Vagina (tissue), 2 donors: Measurements from ENCODE around the gene LAMB2. TPM values are rescaled to one million over a fixed set of nuclear protein-coding genes. Genes with fewer than 3 reads are reported as not detected.

Experiments
- DNase-seq, 2 donors: peaks; one replicate each; pipeline ENCODE4 v3.0.0-alpha.2; 2017; ENCODE audit errors: extremely low spot score in 2 of 2
- H3K27ac ChIP-seq: fragments of 200-600 bp; sonication (generic); one replicate; pipeline ENCODE4 v1.5.1; 2019
- H3K27me3 ChIP-seq: fragments of 200-600 bp; sonication (generic); one replicate; pipeline ENCODE4 v1.5.1; 2019
- H3K36me3 ChIP-seq, 2 donors: fragments of 200-600 bp; sonication (generic); one replicate each; pipeline ENCODE4 v1.5.1; 2017 to 2019
- H3K4me1 ChIP-seq: fragments of 200-600 bp; sonication (generic); one replicate; pipeline ENCODE4 v1.5.1; 2019
- H3K4me3 ChIP-seq, 2 donors: fragments of 200-600 bp; sonication (generic); 1 replicate in 1 of 2; 2 replicates in 1 of 2; pipeline ENCODE4 v1.5.1; 2016 to 2019
- H3K9me3 ChIP-seq: fragments of 200-600 bp; sonication (generic); one replicate; pipeline ENCODE4 v1.5.1; 2019
- POLR2A ChIP-seq, 2 donors: fragments of 450-650 bp; IDR thresholded peaks; one replicate each; pipeline ENCODE4 v1.6.1; 2017; ENCODE audit warnings: antibody characterized with exemption in 2 of 2, mild to moderate bottlenecking in 2 of 2, moderate library complexity in 2 of 2
- POLR2AphosphoS5 ChIP-seq, 2 donors: sonication (generic); formaldehyde crosslinking; IDR thresholded peaks; one replicate each; pipeline ENCODE4 v1.9.0; 2017; ENCODE audit warnings: antibody characterized with exemption in 2 of 2, mild to moderate bottlenecking in 2 of 2, low read depth in 1 of 2; ENCODE audit not compliant: insufficient read depth in 1 of 2
- intact Hi-C: fragments of 100-400 bp; cut with DNase I; formaldehyde crosslinking; loops from one replicate; pipeline ENCODE4 v1.15.1; 2023
- total RNA-seq: library from RNA; depleted of rRNA; stranded (reverse); fragments of >200 nt; gene quantifications from one replicate; pipeline ENCODE4 v1.2.3, GENCODE V29; 2016
- TF ChIP-seq, protein P1 (sequence below), 3 experiments: fragments of 450-650 bp in 2 of 3; fragments of 200-600 bp in 1 of 3; sonication (generic) in 1 of 3; IDR thresholded peaks; one replicate each; pipeline ENCODE4 v1.5.1; 2017 to 2019; ENCODE audit warnings: antibody characterized with exemption in 3 of 3, mild to moderate bottlenecking in 2 of 3, moderate library complexity in 2 of 3

Gene LAMB2
- total RNA-seq, 1 donor from 2014 or later = 526 TPM

DNA sequence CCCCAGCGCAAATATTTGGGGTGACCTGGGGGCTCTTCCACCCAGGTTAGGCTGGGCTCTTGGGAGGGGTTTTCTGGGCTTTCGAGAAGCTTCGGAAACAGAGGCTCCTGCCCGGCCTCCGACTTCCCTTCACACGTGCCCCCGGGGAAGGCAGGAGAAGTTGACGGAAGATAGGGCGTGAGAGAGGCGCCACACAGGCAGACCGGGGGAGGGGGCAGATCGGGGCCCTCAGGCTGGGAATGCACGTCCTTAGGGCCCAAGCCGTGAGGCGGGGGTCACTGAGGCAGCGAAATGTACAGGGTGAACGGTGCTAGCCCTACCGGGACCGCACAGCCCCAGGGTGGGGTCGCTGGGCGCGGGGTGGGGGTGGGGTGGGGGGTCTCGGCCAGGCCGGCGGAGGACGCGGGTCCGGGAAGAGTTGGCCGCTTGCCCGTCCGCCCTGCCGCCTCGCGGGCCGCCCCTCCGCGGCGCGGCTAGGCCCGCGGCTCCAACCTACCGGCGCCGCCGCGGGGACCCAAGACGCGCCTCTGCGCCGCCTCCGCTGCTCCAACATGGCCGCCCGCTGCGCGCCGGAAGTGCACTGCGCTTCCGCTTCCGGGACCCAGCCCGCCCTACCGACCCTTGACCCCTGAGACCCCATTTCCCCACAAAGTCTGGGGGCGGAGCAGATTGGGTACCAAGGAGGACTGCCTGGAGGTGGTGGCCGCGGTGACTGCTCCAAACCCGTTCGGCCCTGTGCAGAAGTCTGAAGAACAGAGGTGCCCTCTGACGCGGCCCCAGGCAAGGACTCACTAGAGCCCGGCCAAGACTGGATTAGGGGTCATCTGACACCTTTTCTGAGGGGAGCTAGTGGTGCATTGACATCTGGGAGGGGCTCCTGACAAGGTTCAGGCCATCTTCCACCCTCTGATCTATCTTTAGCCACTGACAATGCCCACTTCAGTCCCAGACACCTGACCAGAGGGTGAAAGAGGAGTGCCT, 33.2 kb upstream of the LAMB2 start, which contains the start of gene CCDC71:
Gene CCDC71 (minus strand): TSS at position 561 of the 981 bp plus-strand sequence. CDS start 2,123 bp downstream, outside the sequence.
- intact Hi-C loops = no loop called here
- Histone ChIP-seq H3K36me3 (peaks cover 0 to 12% of the 10 kb centered on the region in 2 donors), H3K4me1 (peaks cover 31% of the 10 kb centered on the region), H3K9me3 (no peaks in the 10 kb centered on the region), H3K4me3 (peak within 1 kb of the TSS; percentile 88 to 91), H3K27me3 (no peaks in the 10 kb centered on the region), H3K27ac (peak within 1 kb of the TSS; percentile 86)
- TF ChIP-seq, protein P1, sequence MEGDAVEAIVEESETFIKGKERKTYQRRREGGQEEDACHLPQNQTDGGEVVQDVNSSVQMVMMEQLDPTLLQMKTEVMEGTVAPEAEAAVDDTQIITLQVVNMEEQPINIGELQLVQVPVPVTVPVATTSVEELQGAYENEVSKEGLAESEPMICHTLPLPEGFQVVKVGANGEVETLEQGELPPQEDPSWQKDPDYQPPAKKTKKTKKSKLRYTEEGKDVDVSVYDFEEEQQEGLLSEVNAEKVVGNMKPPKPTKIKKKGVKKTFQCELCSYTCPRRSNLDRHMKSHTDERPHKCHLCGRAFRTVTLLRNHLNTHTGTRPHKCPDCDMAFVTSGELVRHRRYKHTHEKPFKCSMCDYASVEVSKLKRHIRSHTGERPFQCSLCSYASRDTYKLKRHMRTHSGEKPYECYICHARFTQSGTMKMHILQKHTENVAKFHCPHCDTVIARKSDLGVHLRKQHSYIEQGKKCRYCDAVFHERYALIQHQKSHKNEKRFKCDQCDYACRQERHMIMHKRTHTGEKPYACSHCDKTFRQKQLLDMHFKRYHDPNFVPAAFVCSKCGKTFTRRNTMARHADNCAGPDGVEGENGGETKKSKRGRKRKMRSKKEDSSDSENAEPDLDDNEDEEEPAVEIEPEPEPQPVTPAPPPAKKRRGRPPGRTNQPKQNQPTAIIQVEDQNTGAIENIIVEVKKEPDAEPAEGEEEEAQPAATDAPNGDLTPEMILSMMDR (IDR thresholded peaks at IDR 0.05) = no peak
- TF ChIP-seq POLR2A (IDR thresholded peaks at IDR 0.05) (peak in 1 of 2 donors; percentile 53), POLR2AphosphoS5 (IDR thresholded peaks at IDR 0.05; ENCODE audit: insufficient read depth in 1 of 2, low read depth in 1 of 2) (peak; percentile 13 to 64)
- DNase-seq = no peak

DNA sequence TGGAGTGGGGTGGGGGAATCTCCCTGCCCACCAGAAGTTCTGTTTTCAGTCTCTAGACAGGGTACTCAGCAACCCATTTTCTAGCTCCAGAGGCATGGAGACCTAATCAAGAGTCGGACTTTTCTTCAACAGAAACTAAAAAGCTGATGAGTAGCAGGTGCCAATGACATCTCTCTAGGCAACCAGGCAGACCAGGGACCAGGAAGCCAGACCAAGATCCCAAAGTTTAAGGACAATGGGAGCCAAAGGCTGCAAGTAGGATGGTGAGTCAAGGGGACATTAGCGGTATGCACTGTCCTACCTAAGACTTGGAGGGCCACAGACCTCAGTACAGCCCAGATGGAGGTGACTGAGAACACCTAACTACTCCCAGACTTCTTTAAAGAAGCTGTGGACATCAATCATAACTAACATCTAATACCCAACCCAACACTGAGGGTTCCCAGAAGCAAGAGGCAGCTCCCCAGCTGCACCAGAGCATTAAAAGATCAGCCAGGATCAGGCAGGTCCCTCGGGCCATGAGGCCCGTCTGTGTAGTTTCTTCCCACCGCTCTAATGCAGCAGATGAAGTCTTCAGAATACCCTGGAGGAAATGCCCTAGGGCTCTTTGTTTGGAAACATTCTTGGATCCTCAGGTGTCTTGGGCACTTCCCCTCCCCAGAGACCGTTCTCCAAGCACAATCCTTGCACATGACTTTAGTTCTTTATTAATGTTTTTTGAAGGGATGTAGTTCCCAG, 32.3 kb upstream of the LAMB2 start:
- no peaks in the 10 kb centered on the region for H3K27me3 ChIP-seq
- peak overlapping the region; percentile 88 to 91 for H3K4me3 ChIP-seq
- H3K4me1 ChIP-seq = peaks cover 24% of the 10 kb centered on the region
- H3K36me3 ChIP-seq = peaks cover 0 to 12% of the 10 kb centered on the region in 2 donors
- no peaks in the 10 kb centered on the region for H3K9me3 ChIP-seq
- intact Hi-C loops = no loop called here
- peak overlapping the region; percentile 86 for H3K27ac ChIP-seq
- DNase-seq = no peak
- TF ChIP-seq, protein P1 (IDR thresholded peaks at IDR 0.05) = no peak
- TF ChIP-seq POLR2A (IDR thresholded peaks at IDR 0.05) (no peak), POLR2AphosphoS5 (IDR thresholded peaks at IDR 0.05; ENCODE audit: insufficient read depth in 1 of 2, low read depth in 1 of 2) (no peak)

DNA sequence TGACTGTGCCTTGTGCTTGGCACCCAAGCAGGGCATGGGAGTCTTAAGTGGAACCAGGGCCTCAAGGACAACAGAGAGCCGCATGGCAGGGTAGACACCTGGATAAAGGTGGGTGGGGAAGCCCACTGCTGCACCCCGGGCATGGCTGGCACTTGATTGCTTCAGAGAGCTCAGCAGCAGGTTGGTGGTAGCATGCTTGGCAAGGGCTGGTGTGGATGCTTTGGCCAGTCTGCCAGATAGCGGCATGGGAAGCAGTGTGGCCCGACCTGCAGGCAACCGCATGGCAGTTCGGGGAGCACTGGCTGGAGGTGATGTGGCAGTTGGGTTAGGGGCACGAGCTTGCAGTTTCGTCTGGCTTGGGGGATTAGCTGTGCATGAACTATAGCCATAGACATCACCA, 30.8 kb upstream of the LAMB2 start:
- intact Hi-C loops = no loop called here
- Histone ChIP-seq H3K27me3 (no peaks in the 10 kb centered on the region), H3K4me1 (peaks cover 24% of the 10 kb centered on the region), H3K9me3 (no peaks in the 10 kb centered on the region), H3K27ac (no peak overlapping the region), H3K36me3 (peaks cover 0 to 12% of the 10 kb centered on the region in 2 donors), H3K4me3 (no peak overlapping the region)
- DNase-seq = no peak
- no peak for TF ChIP-seq POLR2A (IDR thresholded peaks at IDR 0.05)
- TF ChIP-seq, protein P1 (IDR thresholded peaks at IDR 0.05) = no peak
- no peak for TF ChIP-seq POLR2AphosphoS5 (IDR thresholded peaks at IDR 0.05; ENCODE audit: insufficient read depth in 1 of 2, low read depth in 1 of 2)

DNA sequence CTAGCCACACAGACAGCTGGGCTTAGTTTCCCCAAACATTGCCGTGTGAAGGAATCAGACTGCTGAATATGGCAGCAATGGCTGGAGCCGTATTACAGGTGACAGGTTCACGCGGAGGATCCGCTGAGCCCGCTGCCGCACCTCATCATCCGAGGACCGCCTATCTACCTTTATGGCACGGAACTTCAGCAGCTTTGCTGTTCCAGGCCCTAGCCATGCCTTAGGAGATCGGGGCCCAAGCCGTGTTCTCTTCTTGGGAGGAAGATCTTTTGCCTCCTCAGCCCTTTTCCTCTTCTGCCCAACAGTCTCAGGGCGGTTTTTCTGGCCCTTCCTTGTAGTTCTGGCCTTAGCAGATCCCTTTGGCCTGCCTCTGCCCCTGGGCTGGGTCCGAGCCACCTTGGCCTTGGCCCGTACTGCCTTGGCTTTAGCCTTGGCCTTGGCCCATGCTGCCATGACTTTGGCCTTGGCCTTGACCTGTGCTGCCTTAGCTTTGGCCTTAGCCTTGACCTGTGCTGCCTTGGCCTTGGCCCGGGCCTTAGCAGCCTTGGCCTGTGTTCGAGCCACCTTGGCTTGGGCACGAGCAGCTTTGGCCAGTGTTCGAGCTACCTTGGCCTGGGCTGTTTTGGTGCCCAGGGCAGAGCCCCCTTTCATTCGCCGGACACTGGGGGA, 30.0 kb upstream of the LAMB2 start:
- peaks cover 0 to 12% of the 10 kb centered on the region in 2 donors for H3K36me3 ChIP-seq
- DNase-seq = no peak
- no peaks in the 10 kb centered on the region for H3K9me3 ChIP-seq
- intact Hi-C loops = no loop called here
- H3K4me1 ChIP-seq = peaks cover 24% of the 10 kb centered on the region
- TF ChIP-seq, protein P1 (IDR thresholded peaks at IDR 0.05) = no peak
- no peak for TF ChIP-seq POLR2AphosphoS5 (IDR thresholded peaks at IDR 0.05; ENCODE audit: insufficient read depth in 1 of 2, low read depth in 1 of 2)
- no peak overlapping the region for H3K27ac ChIP-seq
- no peak overlapping the region for H3K4me3 ChIP-seq
- no peaks in the 10 kb centered on the region for H3K27me3 ChIP-seq
